GM12873 (cell line): Measurements from ENCODE around the gene ZBTB24.

Experiments used
- TF ChIP-seq, protein P1 (sequence below): IDR thresholded peaks from 2 replicates; pipeline ENCODE4 v1.5.1; 2012; ENCODE audit warnings: low read depth, mild to moderate bottlenecking, moderate library complexity, low read length, control low read depth; ENCODE audit not compliant: insufficient read depth; ENCODE audit errors: missing control alignments

ZBTB24 gene

DNA sequence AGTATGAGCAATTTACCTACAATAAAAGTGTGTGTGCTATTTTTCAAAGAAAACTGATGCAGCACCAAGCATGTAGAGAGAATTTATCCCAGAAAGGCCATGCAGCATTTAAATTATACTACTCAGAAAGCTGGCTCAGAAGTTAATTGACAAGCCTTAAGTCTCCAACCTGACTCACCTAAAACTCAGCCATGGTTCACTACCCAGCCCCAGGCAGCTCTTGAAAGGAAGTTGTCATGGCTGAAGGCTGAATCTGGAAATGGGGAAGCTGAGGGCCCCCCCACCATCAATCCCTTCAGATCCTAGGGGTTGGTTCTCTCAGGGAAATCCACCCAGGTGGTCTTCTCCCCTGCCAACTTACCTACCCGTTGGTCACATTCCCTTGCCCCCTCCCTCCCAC, 62.3 kb downstream of the ZBTB24 start:
- TF ChIP-seq, protein P1, sequence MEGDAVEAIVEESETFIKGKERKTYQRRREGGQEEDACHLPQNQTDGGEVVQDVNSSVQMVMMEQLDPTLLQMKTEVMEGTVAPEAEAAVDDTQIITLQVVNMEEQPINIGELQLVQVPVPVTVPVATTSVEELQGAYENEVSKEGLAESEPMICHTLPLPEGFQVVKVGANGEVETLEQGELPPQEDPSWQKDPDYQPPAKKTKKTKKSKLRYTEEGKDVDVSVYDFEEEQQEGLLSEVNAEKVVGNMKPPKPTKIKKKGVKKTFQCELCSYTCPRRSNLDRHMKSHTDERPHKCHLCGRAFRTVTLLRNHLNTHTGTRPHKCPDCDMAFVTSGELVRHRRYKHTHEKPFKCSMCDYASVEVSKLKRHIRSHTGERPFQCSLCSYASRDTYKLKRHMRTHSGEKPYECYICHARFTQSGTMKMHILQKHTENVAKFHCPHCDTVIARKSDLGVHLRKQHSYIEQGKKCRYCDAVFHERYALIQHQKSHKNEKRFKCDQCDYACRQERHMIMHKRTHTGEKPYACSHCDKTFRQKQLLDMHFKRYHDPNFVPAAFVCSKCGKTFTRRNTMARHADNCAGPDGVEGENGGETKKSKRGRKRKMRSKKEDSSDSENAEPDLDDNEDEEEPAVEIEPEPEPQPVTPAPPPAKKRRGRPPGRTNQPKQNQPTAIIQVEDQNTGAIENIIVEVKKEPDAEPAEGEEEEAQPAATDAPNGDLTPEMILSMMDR = no peak

DNA sequence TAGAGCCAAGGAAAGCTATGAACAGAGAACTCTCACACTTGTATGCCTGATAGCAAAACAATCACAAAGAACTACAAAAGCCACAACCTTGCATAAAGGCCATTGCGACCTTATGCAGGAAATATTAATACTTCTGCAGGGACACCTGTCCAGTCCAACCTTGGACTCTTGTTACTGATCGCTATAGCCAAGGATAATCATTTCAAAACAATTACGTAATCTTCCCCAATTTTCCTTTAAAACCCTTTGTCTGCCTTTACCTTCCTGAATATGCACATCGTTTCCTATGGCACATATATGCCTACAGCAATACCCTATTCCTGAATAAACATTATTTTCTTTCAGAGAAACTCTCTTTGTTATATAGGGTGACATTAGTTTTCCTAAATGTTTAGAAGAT, 65.4 kb downstream of the ZBTB24 start:
- TF ChIP-seq, protein P1 = no peak
